Activated naive CD4-positive, alpha-beta T cell treated with anti-CD3 and anti-CD28 coated beads, Interleukin-2, amount 50 U/mL, for 16 hours (primary cell): ENCODE data around the gene DBR1.

ENCODE experiments used
- DNase-seq: peaks from one replicate; pipeline ENCODE4 v3.0.0-alpha.2; 2020

DBR1 gene

GRCh38 chr3:138118612-138119422 is 55.9 kb downstream of the DBR1 start:
- DNase-seq, result peak; percentile 51

DNA sequence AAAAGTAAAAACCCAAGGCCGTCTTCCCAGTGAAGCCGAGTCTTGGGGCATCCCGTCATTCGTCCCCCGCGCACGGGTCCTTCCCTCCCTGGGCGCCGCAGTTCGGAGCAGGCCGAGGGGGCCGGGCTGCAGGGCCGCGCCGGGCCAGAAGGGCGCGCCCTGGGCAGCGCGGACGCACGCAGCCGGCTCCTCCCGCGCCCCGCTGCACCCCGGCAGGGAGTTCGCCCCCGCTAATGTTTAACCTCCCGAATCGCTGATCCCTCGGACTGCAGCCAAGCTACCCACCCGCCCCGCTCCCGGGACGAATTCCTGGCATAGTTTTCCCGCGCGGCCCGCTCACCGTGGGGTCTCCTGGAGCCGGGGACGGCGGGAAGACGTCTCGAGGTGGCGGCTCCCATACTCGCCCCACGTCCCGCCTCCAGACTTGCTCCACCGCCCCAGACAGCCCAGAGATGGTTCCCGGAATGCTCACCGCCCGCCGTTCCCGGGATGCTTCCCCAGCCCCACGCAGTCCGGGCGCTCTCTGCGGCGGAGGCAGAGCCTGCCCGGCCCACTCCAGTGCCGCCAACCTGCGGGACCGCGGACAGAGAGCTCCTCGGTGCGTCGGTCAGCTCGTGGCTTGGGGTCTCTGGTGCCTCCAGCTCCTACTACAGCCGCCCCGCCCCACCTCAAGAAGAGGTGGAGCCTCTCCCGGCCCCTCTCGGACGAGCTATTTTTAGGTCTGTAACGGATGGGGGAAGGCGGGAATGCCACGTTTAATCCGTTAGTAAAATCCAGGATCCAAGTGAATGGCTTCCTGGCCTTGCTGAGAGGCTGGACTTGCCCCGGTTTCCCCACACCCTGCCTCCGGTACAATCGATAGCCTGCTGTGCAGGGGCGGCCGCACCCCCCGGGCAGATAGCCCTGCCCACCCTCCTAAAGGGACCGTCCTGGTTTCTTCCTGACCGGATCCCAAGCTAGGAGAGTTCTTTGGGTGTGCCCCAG is 59.4 kb downstream of the DBR1 start, which contains the start of gene DZIP1L:
Gene DZIP1L, minus strand, starts transcription at position 621 of the 984 bp plus-strand sequence. CDS start 11,637 bp downstream, outside the sequence.
- DNase-seq, result peak; percentile 32

DNA sequence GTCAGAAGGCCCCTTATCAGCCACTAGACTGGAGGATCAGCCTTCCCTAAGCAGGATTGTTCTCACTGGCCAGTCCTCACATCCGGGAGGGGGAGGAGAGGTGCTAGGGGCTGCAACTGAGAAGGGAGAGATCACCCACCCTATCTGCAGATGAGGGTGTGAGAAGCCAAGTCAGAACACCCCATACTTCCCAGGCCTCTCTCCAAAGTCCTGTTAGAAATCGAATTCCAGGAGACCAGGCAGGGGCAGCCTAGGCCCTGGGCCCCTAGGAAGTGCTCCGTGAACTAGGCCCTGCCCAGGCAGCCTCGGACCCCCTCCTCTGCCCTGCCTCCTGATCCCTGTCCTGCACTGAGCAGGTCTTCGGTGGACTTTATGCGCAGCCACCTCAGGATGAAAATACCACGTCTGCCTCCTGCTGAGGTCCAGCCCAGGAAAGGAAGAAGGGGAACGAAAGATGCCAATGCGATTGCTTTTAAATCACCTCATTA is 60.2 kb downstream of the DBR1 start:
- no peak for DNase-seq

DNA sequence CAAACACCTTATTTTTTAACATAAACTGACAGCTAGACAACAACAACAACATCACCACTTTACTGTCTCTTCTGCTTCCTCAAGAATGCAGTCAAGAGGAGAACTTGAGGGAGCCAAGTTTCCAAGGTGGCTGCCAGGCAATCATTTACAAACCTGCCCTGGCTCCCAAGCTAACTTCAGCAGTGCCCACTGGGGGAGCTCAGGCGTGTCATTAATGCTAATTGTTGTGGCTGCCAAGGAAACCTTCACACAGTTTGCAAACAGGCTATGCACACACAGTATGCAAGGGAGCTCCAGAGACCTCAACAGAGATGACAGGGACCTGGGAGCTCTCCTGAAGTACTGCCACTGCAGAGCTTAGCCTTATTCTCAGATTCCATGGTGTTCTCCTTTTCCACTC is 61.4 kb downstream of the DBR1 start:
- no peak for DNase-seq

- no peak for DNase-seq
Observed at GRCh38 chr3:138112362-138112761, 62.4 kb downstream of the DBR1 start.
